ENCODE results near the gene PLCB1.

The PLCB1 gene

DNA sequence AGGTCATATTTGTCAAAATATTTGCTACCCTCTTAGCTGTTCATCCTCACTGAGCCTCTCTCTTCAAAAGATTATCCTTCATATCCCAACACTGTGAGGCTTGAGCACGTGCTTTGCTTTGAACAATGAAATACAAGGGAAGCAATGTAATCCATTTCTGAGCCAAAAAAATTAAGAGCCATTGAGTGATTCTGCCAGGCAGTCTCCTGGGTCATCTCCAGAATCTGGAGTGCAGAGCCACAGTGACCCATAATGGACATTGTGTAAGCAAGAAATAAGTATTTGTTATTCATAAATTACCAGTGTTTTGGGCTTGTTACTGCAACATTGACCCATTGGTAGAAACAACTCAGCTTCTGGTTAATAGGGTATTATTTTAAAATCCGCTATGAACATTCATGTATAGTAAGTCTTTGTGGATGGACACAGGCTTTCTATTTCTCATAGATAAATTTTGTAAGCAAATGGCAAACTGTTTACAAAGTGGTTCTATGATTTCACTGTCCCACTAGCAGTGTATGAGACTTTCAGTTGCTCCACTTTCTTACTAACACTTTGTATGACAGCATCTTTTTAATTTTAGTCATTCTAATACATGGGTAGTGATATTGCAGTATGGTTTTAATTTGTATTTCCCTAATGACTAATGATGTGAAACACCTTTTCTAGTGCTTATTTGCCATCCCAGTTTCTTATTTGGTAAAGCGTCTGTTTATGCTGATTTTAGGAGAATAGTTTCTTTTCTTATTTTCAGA, 358.2 kb downstream of the PLCB1 start:
- no peak for DNase-seq (ENCODE audit: low spot score)

DNA sequence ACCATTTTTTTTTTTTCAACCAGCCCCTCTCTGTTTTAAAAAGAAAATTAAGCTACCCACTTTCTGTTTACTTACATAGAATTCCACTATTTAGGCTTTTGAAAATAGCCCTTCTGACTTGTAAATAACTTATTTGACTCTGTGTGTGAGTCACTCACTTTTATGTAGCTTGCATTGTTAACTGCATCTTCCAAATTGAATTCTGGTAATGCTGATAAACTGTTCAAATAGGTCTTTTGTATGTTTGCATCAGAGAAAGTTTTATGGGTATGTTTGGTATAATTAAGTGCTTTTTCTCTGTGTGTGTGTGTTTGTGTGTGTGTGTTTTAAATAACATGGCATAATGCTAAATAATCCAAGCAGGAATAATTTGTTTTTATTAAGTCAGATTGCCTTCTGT, 360.1 kb downstream of the PLCB1 start:
- DNase-seq (ENCODE audit: low spot score): no peak

GRCh38 chr20:8498571-8498970, 366.5 kb downstream of the PLCB1 start:
- DNase-seq (ENCODE audit: low spot score): no peak

GRCh38 chr20:8504030-8504429, 372.0 kb downstream of the PLCB1 start:
- DNase-seq (ENCODE audit: low spot score): no peak

- no peak for DNase-seq (ENCODE audit: low spot score)
Measured at GRCh38 chr20:8505476-8506200, 373.6 kb downstream of the PLCB1 start.

DNA sequence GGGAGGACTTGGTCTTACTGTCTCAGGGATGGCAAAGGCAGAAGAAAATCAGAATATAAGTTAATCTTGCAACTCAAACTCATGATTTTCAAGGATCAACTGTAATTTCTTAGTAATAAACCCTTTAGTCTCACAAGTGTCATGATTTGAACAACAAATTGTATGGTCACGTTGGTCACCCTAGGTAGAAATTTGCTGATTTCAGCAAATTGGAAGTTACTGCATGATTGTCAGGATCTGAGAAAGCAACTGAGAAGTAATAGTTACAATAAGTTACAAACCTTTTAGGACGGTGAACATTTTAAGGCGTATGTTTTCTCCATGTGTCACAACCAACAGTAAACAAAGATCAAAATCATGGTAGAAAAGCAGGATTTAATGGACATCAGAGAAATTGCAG, 375.2 kb downstream of the PLCB1 start:
- DNase-seq (ENCODE audit: low spot score): no peak

- peak; percentile 75 for DNase-seq (ENCODE audit: low spot score)
Measured at GRCh38 chr20:8509809-8510208, 377.7 kb downstream of the PLCB1 start.

DNA sequence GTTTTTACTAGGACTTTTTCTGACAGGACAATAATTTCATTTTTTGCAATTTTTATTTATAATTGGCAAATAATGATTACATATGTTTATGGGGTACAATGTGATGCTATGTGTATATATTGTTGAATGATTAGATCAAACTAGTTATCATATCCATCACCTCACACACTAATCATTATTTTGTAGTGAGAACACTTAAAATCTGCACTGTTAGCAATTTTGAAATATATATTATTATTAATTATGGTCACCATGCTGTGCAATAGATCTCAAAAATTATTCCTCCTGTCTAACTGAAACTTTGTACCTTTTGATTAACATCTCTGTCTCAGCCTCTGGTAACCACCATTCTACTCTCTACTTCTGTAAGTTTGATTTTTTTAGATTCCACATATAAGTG, 378.7 kb downstream of the PLCB1 start:
- no peak for DNase-seq (ENCODE audit: low spot score)

DNA sequence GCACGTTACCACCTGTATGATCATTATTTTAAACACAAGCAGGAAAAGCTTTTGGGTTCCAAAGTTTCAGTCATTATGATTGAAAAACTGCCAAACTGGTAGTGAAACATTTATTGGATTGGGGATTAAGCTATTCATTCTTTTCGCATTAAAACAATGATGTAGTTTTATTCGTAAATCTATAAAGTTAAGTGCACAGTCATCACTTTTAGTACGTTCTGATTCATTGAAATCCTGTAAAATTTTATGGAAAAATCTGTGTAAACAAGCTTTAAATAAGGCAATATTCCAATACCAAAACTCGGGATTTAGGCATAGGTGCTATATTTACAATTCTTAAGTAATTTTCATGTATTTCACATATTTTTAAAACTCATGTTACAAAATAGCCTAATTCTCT, 379.9 kb downstream of the PLCB1 start:
- DNase-seq (ENCODE audit: low spot score): no peak

DNA sequence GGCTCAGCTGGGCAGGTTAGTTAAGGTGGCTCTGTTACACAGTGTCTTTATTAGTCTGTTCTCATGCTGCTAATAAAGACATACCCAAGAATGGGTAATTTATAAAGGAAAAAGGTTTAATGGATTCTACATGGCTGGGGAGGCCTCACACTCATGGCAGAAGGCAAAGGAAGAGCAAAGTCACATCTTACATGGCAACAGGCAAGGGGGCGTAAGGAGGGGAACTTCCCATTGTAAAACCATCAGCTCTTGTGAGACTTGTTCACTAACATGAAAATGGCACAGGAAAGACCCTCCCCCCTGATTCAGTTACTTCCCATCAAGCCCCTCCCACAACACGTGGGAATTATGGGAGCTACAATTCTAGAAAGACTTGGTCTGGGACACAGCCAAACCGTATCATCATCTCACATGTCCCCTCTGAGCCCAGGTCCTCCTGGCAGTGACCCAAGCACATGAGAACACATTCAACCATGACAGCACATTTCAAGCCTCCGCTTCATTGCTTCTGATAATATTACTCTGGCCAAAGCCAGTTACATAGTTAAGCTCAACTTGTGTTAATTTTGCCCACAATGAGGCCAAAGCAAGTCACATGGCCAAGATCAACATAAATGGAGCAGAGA, 383.9 kb downstream of the PLCB1 start:
- no peak for DNase-seq (ENCODE audit: low spot score)

DNA sequence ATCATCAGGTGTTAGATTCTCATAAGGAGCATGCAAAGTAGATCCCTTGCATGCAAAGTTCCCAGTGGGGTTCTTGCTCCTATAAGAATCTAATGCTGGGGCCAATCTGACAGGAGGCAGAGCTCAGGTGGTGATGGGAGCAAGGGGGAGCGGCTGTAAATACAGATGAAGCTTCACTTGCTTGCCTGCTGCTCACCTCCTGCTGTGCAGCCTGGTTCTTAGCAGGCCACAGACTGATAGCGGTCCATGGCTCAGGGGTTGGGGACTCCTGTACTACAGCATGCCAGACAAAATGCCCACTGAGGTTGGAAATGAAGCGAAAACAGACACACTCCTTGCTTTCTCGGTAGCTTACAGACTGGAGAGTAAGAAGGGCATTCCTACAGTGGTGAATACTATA, 386.8 kb downstream of the PLCB1 start:
- DNase-seq (ENCODE audit: low spot score): no peak

- DNase-seq (ENCODE audit: low spot score): no peak
Measured at GRCh38 chr20:8519887-8520286, 387.8 kb downstream of the PLCB1 start.

- DNase-seq (ENCODE audit: low spot score): no peak
Measured at GRCh38 chr20:8522168-8522567, 390.1 kb downstream of the PLCB1 start.

DNA sequence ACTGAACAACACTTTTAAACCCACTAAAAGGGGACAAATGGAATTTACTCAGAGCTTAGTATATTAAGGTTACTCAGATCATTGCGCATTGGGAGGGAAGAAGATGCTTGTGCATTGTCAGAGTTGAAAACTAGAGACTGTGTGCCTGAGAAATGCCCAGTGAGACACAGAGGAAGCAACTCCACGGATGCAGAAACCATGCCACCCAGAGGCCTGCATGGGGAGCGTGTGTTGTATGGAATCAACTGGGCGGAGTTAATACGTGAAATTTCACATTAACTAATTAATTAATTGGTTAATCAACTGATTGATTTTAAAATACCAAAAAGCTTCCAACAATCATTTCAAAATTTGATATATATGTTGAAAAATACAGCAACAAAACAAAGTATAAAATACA, 391.6 kb downstream of the PLCB1 start:
- no peak for DNase-seq (ENCODE audit: low spot score)

- DNase-seq (ENCODE audit: low spot score): no peak
Measured at GRCh38 chr20:8524101-8525016, 392.3 kb downstream of the PLCB1 start.

GRCh38 chr20:8525017-8525343, 392.9 kb downstream of the PLCB1 start:
- DNase-seq (ENCODE audit: low spot score): no peak

DNA sequence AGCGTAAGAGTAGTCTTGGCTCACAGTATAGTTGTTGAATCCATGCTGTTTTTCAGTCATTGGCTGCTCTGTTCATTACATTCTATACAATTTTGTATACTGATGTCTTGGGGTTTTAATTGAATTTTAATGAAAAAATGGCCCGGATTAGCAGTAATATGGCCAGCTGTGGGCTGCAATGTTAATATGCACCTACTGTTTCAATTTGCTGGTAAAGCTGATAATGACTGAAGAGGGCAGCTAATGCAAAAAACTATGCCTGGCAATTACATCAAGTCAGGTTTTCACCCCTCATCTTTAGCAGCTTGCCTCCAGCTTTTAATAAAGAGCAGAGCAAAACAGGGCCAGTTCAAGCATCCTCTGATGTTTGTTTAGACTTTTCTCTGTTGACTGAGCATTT, 394.5 kb downstream of the PLCB1 start:
- DNase-seq (ENCODE audit: low spot score): no peak

- DNase-seq (ENCODE audit: low spot score): no peak
Measured at GRCh38 chr20:8527998-8528723, 396.1 kb downstream of the PLCB1 start.

GRCh38 chr20:8530022-8530421, 398.0 kb downstream of the PLCB1 start:
- DNase-seq (ENCODE audit: low spot score): no peak

- no peak for DNase-seq (ENCODE audit: low spot score)
Measured at GRCh38 chr20:8532169-8532568, 400.1 kb downstream of the PLCB1 start.

Measured in SK-N-DZ (cell line).